ENCODE data around the gene NFASC. TPM values are rescaled to one million over a fixed set of nuclear protein-coding genes. Genes with fewer than 3 reads are reported as not detected.

The NFASC gene
- total RNA-seq, 1 experiment from 2014 or later: 20.1 TPM

DNA sequence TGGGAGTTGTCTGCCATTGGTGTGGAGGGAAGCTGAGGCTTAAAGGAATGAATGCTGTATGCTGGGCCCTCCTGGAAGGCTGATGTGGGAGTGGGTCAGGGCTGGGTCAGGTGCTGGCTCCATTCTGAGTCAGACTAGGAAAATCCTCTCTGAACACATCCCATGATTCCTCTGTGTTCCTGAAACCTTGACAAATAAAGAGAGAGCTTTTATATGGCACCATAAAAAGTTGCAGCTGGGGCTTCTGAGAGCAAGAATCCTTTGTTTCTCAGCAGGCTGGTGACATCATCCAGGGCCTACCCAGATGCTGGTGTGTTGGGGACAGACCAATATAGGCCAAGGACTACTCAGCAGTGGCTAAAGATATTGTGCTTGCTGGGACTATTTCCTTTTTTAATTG lies 27.8 kb upstream of the NFASC start (continued):
- TF ChIP-seq, protein P1, sequence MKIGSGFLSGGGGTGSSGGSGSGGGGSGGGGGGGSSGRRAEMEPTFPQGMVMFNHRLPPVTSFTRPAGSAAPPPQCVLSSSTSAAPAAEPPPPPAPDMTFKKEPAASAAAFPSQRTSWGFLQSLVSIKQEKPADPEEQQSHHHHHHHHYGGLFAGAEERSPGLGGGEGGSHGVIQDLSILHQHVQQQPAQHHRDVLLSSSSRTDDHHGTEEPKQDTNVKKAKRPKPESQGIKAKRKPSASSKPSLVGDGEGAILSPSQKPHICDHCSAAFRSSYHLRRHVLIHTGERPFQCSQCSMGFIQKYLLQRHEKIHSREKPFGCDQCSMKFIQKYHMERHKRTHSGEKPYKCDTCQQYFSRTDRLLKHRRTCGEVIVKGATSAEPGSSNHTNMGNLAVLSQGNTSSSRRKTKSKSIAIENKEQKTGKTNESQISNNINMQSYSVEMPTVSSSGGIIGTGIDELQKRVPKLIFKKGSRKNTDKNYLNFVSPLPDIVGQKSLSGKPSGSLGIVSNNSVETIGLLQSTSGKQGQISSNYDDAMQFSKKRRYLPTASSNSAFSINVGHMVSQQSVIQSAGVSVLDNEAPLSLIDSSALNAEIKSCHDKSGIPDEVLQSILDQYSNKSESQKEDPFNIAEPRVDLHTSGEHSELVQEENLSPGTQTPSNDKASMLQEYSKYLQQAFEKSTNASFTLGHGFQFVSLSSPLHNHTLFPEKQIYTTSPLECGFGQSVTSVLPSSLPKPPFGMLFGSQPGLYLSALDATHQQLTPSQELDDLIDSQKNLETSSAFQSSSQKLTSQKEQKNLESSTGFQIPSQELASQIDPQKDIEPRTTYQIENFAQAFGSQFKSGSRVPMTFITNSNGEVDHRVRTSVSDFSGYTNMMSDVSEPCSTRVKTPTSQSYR (CRISPR knock-in tag; IDR thresholded peaks at IDR 0.05): no peak
- TF ChIP-seq TCF7 (CRISPR knock-in tag; IDR thresholded peaks at IDR 0.05; ENCODE audit: low read depth) (no peak), CBFB (CRISPR knock-in tag; IDR thresholded peaks at IDR 0.05; ENCODE audit: low read depth) (no peak)
- TF ChIP-seq, protein P2, sequence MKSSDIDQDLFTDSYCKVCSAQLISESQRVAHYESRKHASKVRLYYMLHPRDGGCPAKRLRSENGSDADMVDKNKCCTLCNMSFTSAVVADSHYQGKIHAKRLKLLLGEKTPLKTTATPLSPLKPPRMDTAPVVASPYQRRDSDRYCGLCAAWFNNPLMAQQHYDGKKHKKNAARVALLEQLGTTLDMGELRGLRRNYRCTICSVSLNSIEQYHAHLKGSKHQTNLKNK (CRISPR knock-in tag; IDR thresholded peaks at IDR 0.05): no peak
- TF ChIP-seq, protein P3, sequence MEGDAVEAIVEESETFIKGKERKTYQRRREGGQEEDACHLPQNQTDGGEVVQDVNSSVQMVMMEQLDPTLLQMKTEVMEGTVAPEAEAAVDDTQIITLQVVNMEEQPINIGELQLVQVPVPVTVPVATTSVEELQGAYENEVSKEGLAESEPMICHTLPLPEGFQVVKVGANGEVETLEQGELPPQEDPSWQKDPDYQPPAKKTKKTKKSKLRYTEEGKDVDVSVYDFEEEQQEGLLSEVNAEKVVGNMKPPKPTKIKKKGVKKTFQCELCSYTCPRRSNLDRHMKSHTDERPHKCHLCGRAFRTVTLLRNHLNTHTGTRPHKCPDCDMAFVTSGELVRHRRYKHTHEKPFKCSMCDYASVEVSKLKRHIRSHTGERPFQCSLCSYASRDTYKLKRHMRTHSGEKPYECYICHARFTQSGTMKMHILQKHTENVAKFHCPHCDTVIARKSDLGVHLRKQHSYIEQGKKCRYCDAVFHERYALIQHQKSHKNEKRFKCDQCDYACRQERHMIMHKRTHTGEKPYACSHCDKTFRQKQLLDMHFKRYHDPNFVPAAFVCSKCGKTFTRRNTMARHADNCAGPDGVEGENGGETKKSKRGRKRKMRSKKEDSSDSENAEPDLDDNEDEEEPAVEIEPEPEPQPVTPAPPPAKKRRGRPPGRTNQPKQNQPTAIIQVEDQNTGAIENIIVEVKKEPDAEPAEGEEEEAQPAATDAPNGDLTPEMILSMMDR (IDR thresholded peaks at IDR 0.05): no peak

DNA sequence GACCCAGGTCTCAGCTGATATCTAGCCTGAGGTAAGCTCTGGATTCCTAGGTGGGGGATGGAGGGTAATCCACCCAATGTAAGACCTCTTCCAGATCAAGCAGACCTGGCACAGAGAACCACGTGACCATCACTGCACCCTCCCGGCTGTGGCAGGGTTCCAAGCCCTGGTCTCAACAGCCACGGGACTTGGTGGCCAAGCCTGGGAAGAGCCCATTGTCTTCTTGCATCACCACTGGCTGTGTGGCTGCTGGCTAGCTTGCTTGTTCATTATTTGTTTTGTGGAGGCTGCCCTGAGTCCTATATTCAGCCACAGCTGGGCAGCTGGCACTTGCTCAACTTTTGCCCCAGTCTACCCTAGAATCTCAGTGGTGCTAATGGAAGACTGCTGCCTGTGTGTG lies 24.1 kb upstream of the NFASC start:
- TF ChIP-seq NR1H2 (CRISPR knock-in tag; IDR thresholded peaks at IDR 0.05) (no peak), NR3C1 (CRISPR knock-in tag; conservative IDR thresholded peaks at IDR 0.05; ENCODE audit: low read depth) (no peak)
- ChIA-PET POLR2A (no interaction called here), CTCF (no interaction called here)
- Mint-ChIP-seq H3K9me3 (no peaks in the 10 kb centered on the region), H3K4me3 (no peak overlapping the region), H3K36me3 (no peaks in the 10 kb centered on the region), H3K27me3 (ENCODE audit: low read depth) (no peaks in the 10 kb centered on the region), H3K27ac (no peak overlapping the region), H3K4me1 (peaks cover 15% of the 10 kb centered on the region)
- ATAC-seq (no peak), DNase-seq (ENCODE audit: low spot score) (no peak)

DNA sequence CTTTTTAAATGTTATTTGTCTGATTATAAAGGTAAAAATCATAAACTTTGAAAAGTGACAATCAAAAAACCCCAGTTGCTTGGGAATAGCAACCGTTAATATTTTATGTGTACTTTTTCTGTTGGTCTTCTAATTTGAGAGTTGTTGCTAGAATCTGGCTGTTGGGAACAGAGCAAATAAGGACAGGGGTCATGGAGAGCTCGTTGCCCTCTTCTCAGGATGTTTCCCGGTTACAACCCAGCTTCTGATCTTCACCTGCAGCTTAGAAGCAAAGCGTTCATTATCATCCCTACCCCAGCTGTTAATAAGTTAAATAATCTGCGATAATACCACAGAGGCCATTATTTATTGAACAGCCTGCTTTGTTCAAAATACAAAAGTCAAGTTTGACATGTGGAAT lies 22.1 kb upstream of the NFASC start:
- TF ChIP-seq, protein P2 (CRISPR knock-in tag; IDR thresholded peaks at IDR 0.05): no peak
- TF ChIP-seq ZNF671 (CRISPR knock-in tag; IDR thresholded peaks at IDR 0.05): no peak
- TF ChIP-seq, protein P3 (IDR thresholded peaks at IDR 0.05): no peak
- TF ChIP-seq, protein P4, sequence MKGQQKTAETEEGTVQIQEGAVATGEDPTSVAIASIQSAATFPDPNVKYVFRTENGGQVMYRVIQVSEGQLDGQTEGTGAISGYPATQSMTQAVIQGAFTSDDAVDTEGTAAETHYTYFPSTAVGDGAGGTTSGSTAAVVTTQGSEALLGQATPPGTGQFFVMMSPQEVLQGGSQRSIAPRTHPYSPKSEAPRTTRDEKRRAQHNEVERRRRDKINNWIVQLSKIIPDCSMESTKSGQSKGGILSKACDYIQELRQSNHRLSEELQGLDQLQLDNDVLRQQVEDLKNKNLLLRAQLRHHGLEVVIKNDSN (CRISPR knock-in tag; IDR thresholded peaks at IDR 0.05): no peak
- TF ChIP-seq GRHL2 (CRISPR knock-in tag; IDR thresholded peaks at IDR 0.05; ENCODE audit: insufficient replicate concordance, severe bottlenecking): no peak
- TF ChIP-seq ZNF263 (CRISPR knock-in tag; IDR thresholded peaks at IDR 0.05; ENCODE audit: low read depth): no peak
- TF ChIP-seq, protein P5, sequence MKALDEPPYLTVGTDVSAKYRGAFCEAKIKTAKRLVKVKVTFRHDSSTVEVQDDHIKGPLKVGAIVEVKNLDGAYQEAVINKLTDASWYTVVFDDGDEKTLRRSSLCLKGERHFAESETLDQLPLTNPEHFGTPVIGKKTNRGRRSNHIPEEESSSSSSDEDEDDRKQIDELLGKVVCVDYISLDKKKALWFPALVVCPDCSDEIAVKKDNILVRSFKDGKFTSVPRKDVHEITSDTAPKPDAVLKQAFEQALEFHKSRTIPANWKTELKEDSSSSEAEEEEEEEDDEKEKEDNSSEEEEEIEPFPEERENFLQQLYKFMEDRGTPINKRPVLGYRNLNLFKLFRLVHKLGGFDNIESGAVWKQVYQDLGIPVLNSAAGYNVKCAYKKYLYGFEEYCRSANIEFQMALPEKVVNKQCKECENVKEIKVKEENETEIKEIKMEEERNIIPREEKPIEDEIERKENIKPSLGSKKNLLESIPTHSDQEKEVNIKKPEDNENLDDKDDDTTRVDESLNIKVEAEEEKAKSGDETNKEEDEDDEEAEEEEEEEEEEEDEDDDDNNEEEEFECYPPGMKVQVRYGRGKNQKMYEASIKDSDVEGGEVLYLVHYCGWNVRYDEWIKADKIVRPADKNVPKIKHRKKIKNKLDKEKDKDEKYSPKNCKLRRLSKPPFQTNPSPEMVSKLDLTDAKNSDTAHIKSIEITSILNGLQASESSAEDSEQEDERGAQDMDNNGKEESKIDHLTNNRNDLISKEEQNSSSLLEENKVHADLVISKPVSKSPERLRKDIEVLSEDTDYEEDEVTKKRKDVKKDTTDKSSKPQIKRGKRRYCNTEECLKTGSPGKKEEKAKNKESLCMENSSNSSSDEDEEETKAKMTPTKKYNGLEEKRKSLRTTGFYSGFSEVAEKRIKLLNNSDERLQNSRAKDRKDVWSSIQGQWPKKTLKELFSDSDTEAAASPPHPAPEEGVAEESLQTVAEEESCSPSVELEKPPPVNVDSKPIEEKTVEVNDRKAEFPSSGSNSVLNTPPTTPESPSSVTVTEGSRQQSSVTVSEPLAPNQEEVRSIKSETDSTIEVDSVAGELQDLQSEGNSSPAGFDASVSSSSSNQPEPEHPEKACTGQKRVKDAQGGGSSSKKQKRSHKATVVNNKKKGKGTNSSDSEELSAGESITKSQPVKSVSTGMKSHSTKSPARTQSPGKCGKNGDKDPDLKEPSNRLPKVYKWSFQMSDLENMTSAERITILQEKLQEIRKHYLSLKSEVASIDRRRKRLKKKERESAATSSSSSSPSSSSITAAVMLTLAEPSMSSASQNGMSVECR (CRISPR knock-in tag; IDR thresholded peaks at IDR 0.05; ENCODE audit: borderline replicate concordance): no peak
- POLR2A ChIA-PET: no interaction called here
- Mint-ChIP-seq H3K27me3 (ENCODE audit: low read depth) (no peaks in the 10 kb centered on the region), H3K36me3 (no peaks in the 10 kb centered on the region), H3K4me3 (no peak overlapping the region), H3K4me1 (peaks cover 12% of the 10 kb centered on the region), H3K27ac (no peak overlapping the region), H3K9me3 (no peaks in the 10 kb centered on the region)
- no peak for ATAC-seq
- no peak for DNase-seq (ENCODE audit: low spot score)
- CTCF ChIA-PET: no interaction called here

Measured in WTC11 (cell line).